ENCODE measurements around the gene ZNF853.
A peak's percentile ranks its signal among the peaks of the same experiment; 100 is the strongest.

ZNF853 gene

DNA sequence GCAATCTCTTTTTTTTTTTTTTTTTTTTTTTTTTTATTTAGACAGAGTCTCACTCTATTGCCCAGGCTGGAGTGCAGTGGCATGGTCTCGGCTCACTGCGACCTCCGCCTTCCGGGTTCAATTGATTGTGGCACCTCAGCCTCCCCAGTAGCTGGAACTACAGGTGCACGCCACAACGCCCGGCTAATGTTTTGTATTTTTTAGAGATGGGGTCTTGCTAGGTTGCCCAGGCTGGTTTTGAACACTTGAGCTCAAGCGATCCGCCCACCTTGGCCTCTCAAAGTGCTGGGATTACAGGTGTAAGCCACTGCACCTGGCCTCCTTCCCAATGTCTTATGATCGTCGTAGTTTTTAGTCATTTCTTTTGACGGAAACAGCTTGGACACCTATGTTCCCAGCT is 6.6 kb upstream of the ZNF853 start:
- TF ChIP-seq CTCF (IDR thresholded peaks at IDR 0.05; ENCODE audit: low read depth, low read length): no peak
- no peak overlapping the region for H3K4me3 ChIP-seq (ENCODE audit: low read depth, low read length)

DNA sequence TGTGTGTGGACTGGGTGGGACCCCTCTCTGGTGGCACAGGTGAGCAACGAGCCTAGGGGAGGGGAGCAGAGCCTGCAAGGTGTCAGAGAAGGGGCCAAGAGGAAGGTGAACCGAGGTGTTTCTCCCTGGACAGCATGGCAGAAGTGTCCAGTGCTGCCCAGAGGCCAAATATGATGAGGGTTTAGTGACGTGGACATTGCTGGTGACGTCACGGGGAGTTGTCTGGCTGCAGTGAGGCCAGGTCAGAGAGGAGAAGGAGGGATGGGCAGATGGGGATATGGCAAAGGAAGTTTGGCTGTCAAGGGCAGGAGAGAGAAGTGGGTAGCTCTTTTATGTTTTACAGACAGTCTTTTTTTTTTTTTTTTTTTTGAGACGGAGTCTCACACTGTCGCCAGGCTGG is 2.6 kb upstream of the ZNF853 start:
- no peak overlapping the region for H3K4me3 ChIP-seq (ENCODE audit: low read depth, low read length)
- no peak for TF ChIP-seq CTCF (IDR thresholded peaks at IDR 0.05; ENCODE audit: low read depth, low read length)

DNA sequence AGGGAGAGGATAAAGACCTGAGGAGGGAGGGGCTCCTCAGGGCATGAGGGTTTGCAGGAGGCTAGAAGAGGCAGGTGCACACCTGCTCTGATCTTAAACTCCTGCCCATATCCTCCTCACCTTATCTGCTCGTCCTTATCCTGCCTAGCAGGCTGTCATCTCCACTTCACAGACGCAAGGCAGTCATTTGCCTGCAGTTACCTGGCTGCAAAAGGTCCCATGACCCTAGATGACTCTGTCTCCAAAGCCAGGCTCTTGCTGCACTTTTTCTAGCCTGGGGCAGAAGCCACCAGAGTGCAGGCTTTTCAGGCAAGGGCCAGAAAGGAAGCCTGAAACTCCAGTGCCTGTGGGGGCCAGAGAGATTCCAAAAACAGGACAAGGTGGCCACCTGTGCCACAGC is 1.7 kb upstream of the ZNF853 start:
- no peak for TF ChIP-seq CTCF (IDR thresholded peaks at IDR 0.05; ENCODE audit: low read depth, low read length)
- no peak overlapping the region for H3K4me3 ChIP-seq (ENCODE audit: low read depth, low read length)

DNA sequence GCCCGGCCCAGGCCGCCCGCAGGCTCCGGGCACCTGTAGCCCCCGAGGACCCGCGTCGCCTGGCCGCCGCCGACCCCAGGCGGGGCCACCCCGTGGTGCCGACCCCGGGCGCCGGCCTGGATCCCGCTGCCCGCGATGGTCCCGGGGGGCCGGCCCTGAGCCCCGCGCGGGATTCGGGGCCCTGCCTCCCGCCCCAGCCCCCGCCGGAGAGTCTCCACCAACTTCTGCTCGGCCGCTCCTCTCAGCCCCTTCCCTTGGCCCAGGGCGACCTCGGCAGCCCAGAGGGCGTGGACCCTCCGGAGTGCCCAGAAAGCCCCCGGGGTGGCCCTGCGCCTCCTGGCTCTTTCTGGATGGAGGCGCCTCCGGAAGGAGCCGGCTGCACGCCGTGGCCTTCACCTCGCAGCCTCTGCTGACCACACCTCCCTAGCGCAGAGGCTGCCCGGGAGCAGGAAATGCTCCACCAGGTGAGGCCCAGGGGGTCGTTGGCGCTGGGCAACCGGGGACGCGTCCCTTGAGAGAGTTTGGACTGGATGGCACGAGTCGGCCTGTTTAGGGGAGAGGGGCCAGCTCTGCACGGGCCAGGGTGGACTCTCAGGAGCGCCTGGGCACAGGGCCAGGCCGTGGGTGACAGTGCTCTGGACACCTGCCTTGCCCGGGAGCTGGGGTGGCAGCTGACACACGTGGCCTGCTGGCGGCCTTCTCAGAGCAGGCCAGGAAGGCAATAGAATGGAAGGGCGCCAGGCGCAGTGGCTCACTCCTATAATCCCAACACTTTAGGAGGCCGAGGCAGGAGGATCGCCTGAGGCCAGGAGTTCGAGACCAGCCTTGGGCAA is 529 bp downstream of the ZNF853 start:
- no peak for TF ChIP-seq CTCF (IDR thresholded peaks at IDR 0.05; ENCODE audit: low read depth, low read length)
- peak overlapping the region; percentile 46 for H3K4me3 ChIP-seq (ENCODE audit: low read depth, low read length)

GRCh38 chr7:6616854-6617643 is 1.6 kb downstream of the ZNF853 start:
- TF ChIP-seq CTCF (IDR thresholded peaks at IDR 0.05; ENCODE audit: low read depth, low read length): no peak

GRCh38 chr7:6618621-6619020 is 3.2 kb downstream of the ZNF853 start:
- H3K4me3 ChIP-seq (ENCODE audit: low read depth, low read length): no peak overlapping the region
- TF ChIP-seq CTCF (IDR thresholded peaks at IDR 0.05; ENCODE audit: low read depth, low read length): no peak

More at GRCh38 chr7:6616854-6617643, 1.6 kb downstream of the ZNF853 start:
- no peak overlapping the region for H3K4me3 ChIP-seq (ENCODE audit: low read depth, low read length)

- TF ChIP-seq CTCF (IDR thresholded peaks at IDR 0.05; ENCODE audit: low read depth, low read length): no peak
- no peak overlapping the region for H3K4me3 ChIP-seq (ENCODE audit: low read depth, low read length)
Measured at GRCh38 chr7:6619961-6620360, 4.6 kb downstream of the ZNF853 start.

All from WI38 (cell line).